Right lobe of liver (tissue), 6 donors: ENCODE results near the gene ATP13A2. TPM values are rescaled to one million over a fixed set of nuclear protein-coding genes. Genes with fewer than 3 reads are reported as not detected.

ENCODE experiments used
- ATAC-seq, 4 donors: fragments of 200-7000 bp; cut with Tn5 transposase; one replicate each; pipeline ENCODE4 v1.9.1; 2020; ENCODE audit warnings: mild to moderate bottlenecking in 4 of 4, moderate library complexity in 4 of 4
- DNase-seq, 3 donors: peaks; one replicate each; pipeline ENCODE4 v3.0.0-alpha.2; 2020
- H3K27ac ChIP-seq, 3 donors: fragments of 200-600 bp; one replicate each; pipeline ENCODE4 v1.8.0; 2022
- H3K27me3 ChIP-seq, 2 donors: fragments of 200-600 bp; one replicate each; pipeline ENCODE4 v1.8.0; 2022
- H3K36me3 ChIP-seq, 4 donors: fragments of 200-600 bp; sonication (generic) in 1 of 4; one replicate each; pipeline versions ENCODE4 v1.5.1 to v1.8.0; 2017 to 2022; ENCODE audit warnings: control low read depth in 1 of 4
- H3K4me1 ChIP-seq, 4 donors: fragments of 200-600 bp; sonication (generic) in 1 of 4; one replicate each; pipeline versions ENCODE4 v1.5.1 to v1.8.0; 2017 to 2022; ENCODE audit warnings: control low read depth in 1 of 4
- H3K4me3 ChIP-seq, 3 donors: fragments of 200-600 bp; one replicate each; pipeline ENCODE4 v1.8.0; 2022
- H3K9me3 ChIP-seq, 4 donors: fragments of 200-600 bp; sonication (generic) in 1 of 4; one replicate each; pipeline versions ENCODE4 v1.5.1 to v1.8.0; 2017 to 2022; ENCODE audit warnings: control low read depth in 1 of 4
- POLR2A ChIP-seq: fragments of 450-650 bp; IDR thresholded peaks from one replicate; pipeline ENCODE4 v1.6.1; 2017; ENCODE audit warnings: antibody characterized with exemption, mild to moderate bottlenecking
- WGBS: methylation state at CpG from one replicate; pipeline ENCODE4 v1.1.6; 2018; ENCODE audit warnings: low coverage, low lambda C conversion rate; ENCODE audit not compliant: insufficient coverage; ENCODE audit errors: missing lambda C conversion rate; 5-methylcytosine and 5-hydroxymethylcytosine counted together
- intact Hi-C, 2 donors: fragments of 100-400 bp; cut with DNase I; formaldehyde crosslinking; loops; one replicate each; pipeline versions ENCODE4 v1.11.2 to v1.14.1; 2022
- total RNA-seq, 6 experiments: library from RNA; depleted of rRNA in 2 of 6; stranded (reverse); fragments of >200 nt in 2 of 6; fragmentation: NEBNext Ultra II Directional in 3 of 6; extraction: Animal tissue kit (Norgen Biotek cat#: 25700) in 3 of 6; gene quantifications; one replicate each; pipeline versions ENCODE4 v1.1.0 to v1.2.4, GENCODE V29; 2016 to 2023
- TF ChIP-seq, protein P1 (sequence below), 4 donors: fragments of 200-600 bp in 3 of 4; fragments of 450-650 bp in 1 of 4; IDR thresholded peaks; one replicate each; pipeline versions ENCODE4 v1.5.1 to v1.8.0; 2016 to 2022; ENCODE audit warnings: antibody characterized with exemption in 4 of 4, mild to moderate bottlenecking in 2 of 4
- donor health status: DM: no; HTN: yes; CAD: no.
- donor health status: DM: no; HTN: no; CAD: no.
- donor health status: DM: no; HTN: no; CAD: no.
- donor health status: DM: no; HTN: yes; CAD: no.
- donor health status: DM: no; HTN: yes; CAD: no.

Gene ATP13A2
- total RNA-seq, 6 experiments from 2014 or later: 5.0 to 12.5 (median 9.2) TPM

DNA sequence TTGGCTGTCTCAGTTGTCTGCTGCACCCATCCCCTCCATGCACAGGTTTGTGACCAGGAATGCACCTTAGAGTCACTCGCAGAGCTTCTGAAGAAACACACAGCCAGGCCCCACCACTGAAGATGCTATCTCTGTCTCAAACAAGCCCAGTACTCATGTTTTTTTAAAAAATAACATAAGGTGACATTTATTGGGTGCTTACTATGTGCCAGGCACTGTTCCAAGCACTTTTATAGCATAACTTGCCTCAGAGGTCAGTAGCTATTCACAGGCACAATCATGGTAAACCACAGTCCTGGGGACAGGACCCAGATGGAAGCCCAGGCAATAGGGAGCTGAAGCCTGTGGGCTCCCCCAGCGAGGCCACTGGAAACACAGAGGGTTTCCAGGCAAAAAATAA is 8.8 kb upstream of the ATP13A2 start:
- ATAC-seq: no peak
- peak in 1 of 3 donors; percentile 1 for DNase-seq
- intact Hi-C loops: no loop called here
- Histone ChIP-seq H3K4me3 (no peak overlapping the region), H3K4me1 (peaks cover 0 to 5% (median 0%) of the 10 kb centered on the region in 4 donors), H3K27me3 (no peaks in the 10 kb centered on the region), H3K9me3 (no peaks in the 10 kb centered on the region), H3K36me3 (peaks cover 0 to 81% (median 50%) of the 10 kb centered on the region in 4 donors), H3K27ac (no peak overlapping the region)
- WGBS: 83% methylated on average over 1 of the region's 2 CpGs
- no peak for TF ChIP-seq POLR2A
- TF ChIP-seq, protein P1, sequence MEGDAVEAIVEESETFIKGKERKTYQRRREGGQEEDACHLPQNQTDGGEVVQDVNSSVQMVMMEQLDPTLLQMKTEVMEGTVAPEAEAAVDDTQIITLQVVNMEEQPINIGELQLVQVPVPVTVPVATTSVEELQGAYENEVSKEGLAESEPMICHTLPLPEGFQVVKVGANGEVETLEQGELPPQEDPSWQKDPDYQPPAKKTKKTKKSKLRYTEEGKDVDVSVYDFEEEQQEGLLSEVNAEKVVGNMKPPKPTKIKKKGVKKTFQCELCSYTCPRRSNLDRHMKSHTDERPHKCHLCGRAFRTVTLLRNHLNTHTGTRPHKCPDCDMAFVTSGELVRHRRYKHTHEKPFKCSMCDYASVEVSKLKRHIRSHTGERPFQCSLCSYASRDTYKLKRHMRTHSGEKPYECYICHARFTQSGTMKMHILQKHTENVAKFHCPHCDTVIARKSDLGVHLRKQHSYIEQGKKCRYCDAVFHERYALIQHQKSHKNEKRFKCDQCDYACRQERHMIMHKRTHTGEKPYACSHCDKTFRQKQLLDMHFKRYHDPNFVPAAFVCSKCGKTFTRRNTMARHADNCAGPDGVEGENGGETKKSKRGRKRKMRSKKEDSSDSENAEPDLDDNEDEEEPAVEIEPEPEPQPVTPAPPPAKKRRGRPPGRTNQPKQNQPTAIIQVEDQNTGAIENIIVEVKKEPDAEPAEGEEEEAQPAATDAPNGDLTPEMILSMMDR (IDR thresholded peaks at IDR 0.05): no peak

DNA sequence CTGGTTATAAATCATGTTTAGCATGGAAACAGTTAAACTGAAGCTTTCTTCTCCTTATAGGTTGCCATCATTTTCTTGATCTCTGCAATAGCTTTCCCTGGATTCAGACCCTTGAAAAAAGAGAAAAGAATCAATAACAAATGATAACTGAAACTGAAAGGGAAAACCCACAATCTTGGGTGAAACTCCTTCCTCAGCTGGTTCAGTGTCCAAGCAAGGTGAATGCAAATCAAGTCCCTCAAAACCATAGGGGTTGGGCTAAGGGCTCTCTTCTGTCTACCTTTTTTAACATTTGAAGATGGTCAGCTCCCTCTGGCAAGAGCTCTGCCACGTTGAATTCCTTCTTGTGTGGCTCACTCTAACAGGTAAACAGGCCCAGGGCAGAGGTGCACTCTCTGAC is 7.1 kb upstream of the ATP13A2 start:
- DNase-seq (no peak), ATAC-seq (no peak)
- no peak for TF ChIP-seq POLR2A
- TF ChIP-seq, protein P1 (IDR thresholded peaks at IDR 0.05): no peak
- no peaks in the 10 kb centered on the region for H3K9me3 ChIP-seq
- no peaks in the 10 kb centered on the region for H3K27me3 ChIP-seq
- H3K27ac ChIP-seq: no peak overlapping the region
- peaks cover 0 to 64% (median 42%) of the 10 kb centered on the region in 4 donors for H3K36me3 ChIP-seq
- H3K4me3 ChIP-seq: no peak overlapping the region
- peaks cover 0 to 5% (median 0%) of the 10 kb centered on the region in 4 donors for H3K4me1 ChIP-seq
- 36% methylated on average over 1 of the region's 1 CpG for WGBS
- intact Hi-C loops: loop anchor here in 1 of 2 donors (10.0 kb wide), 1 partner anchor 54 kb away; no protein-coding TSS in a partner anchor

DNA sequence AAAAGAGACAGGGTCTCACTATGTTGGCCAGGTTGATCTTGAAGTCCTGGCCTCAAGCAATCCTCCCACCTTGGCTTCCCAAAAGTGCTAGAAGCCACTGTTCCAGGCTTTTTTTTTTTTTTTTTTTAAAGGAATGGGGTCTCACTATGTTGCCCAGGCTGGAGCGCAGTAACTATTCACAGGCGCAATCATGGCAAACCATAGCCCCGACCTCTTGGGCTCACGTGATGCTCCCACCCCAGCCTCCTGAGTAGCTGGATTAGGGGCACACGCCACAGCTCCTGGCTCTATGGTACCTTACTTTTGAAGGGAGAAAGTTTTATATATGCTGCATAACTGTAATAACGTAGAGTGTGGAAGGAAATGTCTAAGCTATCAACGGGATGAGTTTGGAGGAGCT is 5.7 kb upstream of the ATP13A2 start:
- H3K36me3 ChIP-seq: peaks cover 0 to 50% (median 32%) of the 10 kb centered on the region in 4 donors
- intact Hi-C loops: loop anchor here in 1 of 2 donors (10.0 kb wide), 1 partner anchor 53 kb away; no protein-coding TSS in a partner anchor
- H3K4me1 ChIP-seq: peaks cover 0 to 5% (median 0%) of the 10 kb centered on the region in 4 donors
- no peak for TF ChIP-seq POLR2A
- TF ChIP-seq, protein P1 (IDR thresholded peaks at IDR 0.05): no peak
- no peak overlapping the region for H3K27ac ChIP-seq
- H3K4me3 ChIP-seq: no peak overlapping the region
- no peaks in the 10 kb centered on the region for H3K9me3 ChIP-seq
- DNase-seq: no peak
- WGBS: 89% methylated on average over 7 of the region's 7 CpGs
- no peak for ATAC-seq
- H3K27me3 ChIP-seq: no peaks in the 10 kb centered on the region

DNA sequence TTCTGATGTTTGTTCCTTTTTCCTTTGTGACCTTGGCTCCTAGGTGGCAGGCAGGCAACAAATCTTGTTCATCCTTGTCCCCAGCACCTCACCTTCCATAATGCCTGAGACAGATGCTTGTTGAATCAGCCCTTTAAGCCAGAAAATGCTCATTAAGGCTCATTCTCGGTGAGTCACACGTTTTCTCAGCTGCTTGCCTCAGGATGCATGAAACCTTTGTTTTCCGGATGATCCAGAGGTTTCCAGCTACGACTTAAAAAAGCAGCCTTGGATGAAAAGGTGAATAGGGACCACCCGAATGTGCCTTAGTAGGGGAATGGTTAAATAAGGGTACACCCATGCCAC is 4.6 kb upstream of the ATP13A2 start:
- WGBS: 69% methylated on average over 5 of the region's 5 CpGs
- ATAC-seq: no peak

More for the DNA sequence above, 4.6 kb upstream of the ATP13A2 start:
- intact Hi-C loops: loop anchor here in 1 of 2 donors (10.0 kb wide), 1 partner anchor 51 kb away; no protein-coding TSS in a partner anchor
- TF ChIP-seq POLR2A: no peak
- TF ChIP-seq, protein P1 (IDR thresholded peaks at IDR 0.05): no peak
- no peak overlapping the region for H3K27ac ChIP-seq
- H3K9me3 ChIP-seq: no peaks in the 10 kb centered on the region
- no peaks in the 10 kb centered on the region for H3K27me3 ChIP-seq
- no peak for DNase-seq
- peaks cover 0 to 9% (median 0%) of the 10 kb centered on the region in 4 donors for H3K4me1 ChIP-seq
- peaks cover 0 to 38% (median 22%) of the 10 kb centered on the region in 4 donors for H3K36me3 ChIP-seq
- H3K4me3 ChIP-seq: no peak overlapping the region
